ENCODE results near the gene GAPDH. TPM values are rescaled to one million over a fixed set of nuclear protein-coding genes. Genes with fewer than 3 reads are reported as not detected.

The GAPDH gene
- polyA plus RNA-seq, 1 of the 3 experiments (the other 2 are of a cell fraction) = 8,077 TPM

DNA sequence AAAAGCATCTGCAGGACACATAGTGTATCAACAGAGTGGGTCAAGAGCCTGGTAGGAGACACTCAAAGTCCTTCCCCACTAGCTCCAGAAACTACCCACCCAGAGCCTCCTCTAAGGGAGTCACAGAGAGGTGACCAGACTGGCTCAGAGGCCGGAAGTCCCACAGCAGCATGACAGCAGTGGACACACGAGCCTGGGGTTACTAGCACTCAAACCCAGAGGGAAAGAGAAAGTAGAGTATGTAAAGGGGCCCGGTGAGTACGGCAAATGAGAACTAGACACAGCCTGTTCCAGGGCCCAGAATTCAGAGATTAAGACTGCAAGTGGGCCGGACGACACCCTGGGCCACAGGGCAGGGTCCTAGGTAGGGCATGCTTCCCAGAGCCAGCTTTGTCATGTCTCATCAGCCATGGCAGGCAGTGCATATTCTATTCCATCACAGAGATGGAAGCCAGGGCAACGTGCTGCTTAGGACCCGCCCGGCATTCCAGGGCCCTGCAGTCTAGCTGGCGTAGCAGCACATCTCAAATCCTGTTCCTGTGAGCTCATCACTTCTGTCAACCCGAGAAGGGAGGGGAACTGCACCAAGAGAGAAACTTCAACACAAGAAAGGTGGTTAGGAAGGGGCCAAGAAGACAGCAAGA, 17.3 kb downstream of the GAPDH start:
- no peak for DNase-seq
- peak; percentile 35; the same call in 1 of the 2 replicates for TF ChIP-seq PBX3 (IDR thresholded peaks at IDR 0.05)
- TF ChIP-seq, protein P1, sequence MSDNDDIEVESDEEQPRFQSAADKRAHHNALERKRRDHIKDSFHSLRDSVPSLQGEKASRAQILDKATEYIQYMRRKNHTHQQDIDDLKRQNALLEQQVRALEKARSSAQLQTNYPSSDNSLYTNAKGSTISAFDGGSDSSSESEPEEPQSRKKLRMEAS (IDR thresholded peaks at IDR 0.05; ENCODE audit: low read depth) = peak; percentile 64; the same call in 1 of the 2 replicates
- TF ChIP-seq TEAD4 (IDR thresholded peaks at IDR 0.05; ENCODE audit: borderline replicate concordance, insufficient read depth) = no peak
- TF ChIP-seq JUND (IDR thresholded peaks at IDR 0.05) = no peak
- no peak for TF ChIP-seq RAD21 (IDR thresholded peaks at IDR 0.05; ENCODE audit: low read length)
- TF ChIP-seq RFX5 (IDR thresholded peaks at IDR 0.05; ENCODE audit: low read length) = no peak

GRCh38 chr12:6552140-6552551, 17.8 kb downstream of the GAPDH start:
- peak overlapping the region; percentile 58 to 93 for H3K27ac ChIP-seq (ENCODE audit: low read depth in 2 of 2, low read length in 1 of 2)
- WGBS (ENCODE audit: low lambda C conversion rate) = 26% methylated on average over 4 of the region's 4 CpGs
- H3K9ac ChIP-seq = peak overlapping the region; percentile 57
- H3K9me2 ChIP-seq = no peaks in the 10 kb centered on the region
- ChIA-PET CTCF (interaction anchor here (1.2 to 14.7 kb wide), 4 partner anchors 12 to 132 kb away, joined by 4 to 228 read pairs (median 37); partner anchors contain the start of gene GAPDH), POLR2A (interaction anchor here (4.3 to 6.1 kb wide), 2 partner anchors 14 to 18 kb away, joined by 21 to 73 read pairs; partner anchors contain the start of gene GAPDH)
- H3K27me3 ChIP-seq (ENCODE audit: insufficient read depth) = no peaks in the 10 kb centered on the region
- H3K36me3 ChIP-seq (replicated peaks in 1 of 2; ENCODE audit: control insufficient read depth in 1 of 2, insufficient read depth in 2 of 2, low read length in 1 of 2) = peaks cover 6 to 11% of the 10 kb centered on the region in 2 experiments
- TF ChIP-seq NRF1 (IDR thresholded peaks at IDR 0.05; ENCODE audit: low read depth, low read length) = no peak
- TF ChIP-seq, protein P2, sequence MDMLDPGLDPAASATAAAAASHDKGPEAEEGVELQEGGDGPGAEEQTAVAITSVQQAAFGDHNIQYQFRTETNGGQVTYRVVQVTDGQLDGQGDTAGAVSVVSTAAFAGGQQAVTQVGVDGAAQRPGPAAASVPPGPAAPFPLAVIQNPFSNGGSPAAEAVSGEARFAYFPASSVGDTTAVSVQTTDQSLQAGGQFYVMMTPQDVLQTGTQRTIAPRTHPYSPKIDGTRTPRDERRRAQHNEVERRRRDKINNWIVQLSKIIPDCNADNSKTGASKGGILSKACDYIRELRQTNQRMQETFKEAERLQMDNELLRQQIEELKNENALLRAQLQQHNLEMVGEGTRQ (IDR thresholded peaks at IDR 0.05; ENCODE audit: borderline replicate concordance, low read depth, low read length) = no peak
- TF ChIP-seq ELF1 (IDR thresholded peaks at IDR 0.05) = no peak
- no peak for TF ChIP-seq FOXJ3 (CRISPR knock-in tag; IDR thresholded peaks at IDR 0.05)
- no peak for TF ChIP-seq USF1 (IDR thresholded peaks at IDR 0.05; ENCODE audit: borderline replicate concordance, low read depth)
- no peak for TF ChIP-seq RAD21 (IDR thresholded peaks at IDR 0.05; ENCODE audit: low read length)
- no peak for TF ChIP-seq EP300 (IDR thresholded peaks at IDR 0.05; ENCODE audit: borderline replicate concordance in 1 of 2, low read depth in 1 of 2, low read length in 1 of 2)
- TF ChIP-seq EZH2phosphoT487 (IDR thresholded peaks at IDR 0.05; ENCODE audit: borderline replicate concordance, low read depth) = no peak
- no peak for TF ChIP-seq RXRA (IDR thresholded peaks at IDR 0.05; ENCODE audit: borderline replicate concordance, low read depth)
- TF ChIP-seq GABPA (IDR thresholded peaks at IDR 0.05; ENCODE audit: low read depth) = no peak
- TF ChIP-seq MEF2A (IDR thresholded peaks at IDR 0.05; ENCODE audit: borderline replicate concordance, low read depth) = no peak
- TF ChIP-seq FOSL2 (IDR thresholded peaks at IDR 0.05; ENCODE audit: borderline replicate concordance, low read depth) = no peak
- TF ChIP-seq TCF12 (IDR thresholded peaks at IDR 0.05) = no peak
- peaks cover 36 to 59% of the 10 kb centered on the region in 2 experiments for H3K4me1 ChIP-seq (ENCODE audit: control insufficient read depth in 1 of 2, insufficient read depth in 2 of 2, low read depth in 1 of 2, low read length in 1 of 2)
- no peak overlapping the region; a peak in 1 of 4 replicates for H3K4me3 ChIP-seq (ENCODE audit: low read depth in 2 of 2, low read length in 1 of 2)
- H4K20me1 ChIP-seq (ENCODE audit: insufficient read depth) = peaks cover 9% of the 10 kb centered on the region; the same call in 1 of the 2 replicates
- H2AFZ ChIP-seq (ENCODE audit: low read depth) = no peak overlapping the region
- DNase-seq = no peak
- H3K4me2 ChIP-seq = peak overlapping the region; percentile 89
- H3K9me3 ChIP-seq = no peaks in the 10 kb centered on the region
- peaks cover 63% of the 10 kb centered on the region for H3F3A ChIP-seq (replicated peaks; ENCODE audit: insufficient read depth)
- H3K79me2 ChIP-seq (ENCODE audit: insufficient read depth) = peaks cover 87% of the 10 kb centered on the region

More for the DNA sequence above, 17.3 kb downstream of the GAPDH start:
- Histone ChIP-seq H4K20me1 (ENCODE audit: insufficient read depth) (peaks cover 9% of the 10 kb centered on the region; the same call in 1 of the 2 replicates), H3K9ac (peak overlapping the region; percentile 57), H3K36me3 (replicated peaks in 1 of 2; ENCODE audit: control insufficient read depth in 1 of 2, insufficient read depth in 2 of 2, low read length in 1 of 2) (peaks cover 5 to 11% of the 10 kb centered on the region in 2 experiments), H2AFZ (ENCODE audit: low read depth) (no peak overlapping the region), H3K9me3 (no peaks in the 10 kb centered on the region), H3K79me2 (ENCODE audit: insufficient read depth) (peaks cover 87% of the 10 kb centered on the region), H3F3A (replicated peaks; ENCODE audit: insufficient read depth) (peaks cover 58% of the 10 kb centered on the region), H3K4me3 (ENCODE audit: low read depth in 2 of 2, low read length in 1 of 2) (no peak overlapping the region), H3K9me2 (no peaks in the 10 kb centered on the region), H3K4me1 (ENCODE audit: control insufficient read depth in 1 of 2, insufficient read depth in 2 of 2, low read depth in 1 of 2, low read length in 1 of 2) (peaks cover 36 to 65% of the 10 kb centered on the region in 2 experiments), H3K4me2 (peak overlapping the region; percentile 89), H3K27ac (ENCODE audit: low read depth in 2 of 2, low read length in 1 of 2) (peak overlapping the region; percentile 58 to 93; a peak in 3 of 4 replicates), H3K27me3 (ENCODE audit: insufficient read depth) (no peaks in the 10 kb centered on the region)
- POLR2A ChIA-PET = interaction anchor here (4.3 to 6.1 kb wide), 2 partner anchors 14 to 17 kb away, joined by 21 to 73 read pairs; partner anchors contain the start of gene GAPDH
- CTCF ChIA-PET = interaction anchor here (0.7 to 14.7 kb wide), 6 partner anchors 13 to 317 kb away, joined by 3 to 228 read pairs (median 4); partner anchors contain the start of gene GAPDH
- 63% methylated on average over 11 of the region's 11 CpGs for WGBS (ENCODE audit: low lambda C conversion rate)
